ENCODE measurements around the gene OR6C3. TPM values are rescaled to one million over a fixed set of nuclear protein-coding genes. Genes with fewer than 3 reads are reported as not detected.
"Not testable (repeated sequence)": the region's sequence is repeated elsewhere in the genome, so short reads cannot be mapped to it uniquely, and the experiment has no call there.

Gene OR6C3
- total RNA-seq, 1 experiment from 2014 or later, result not detected

DNA sequence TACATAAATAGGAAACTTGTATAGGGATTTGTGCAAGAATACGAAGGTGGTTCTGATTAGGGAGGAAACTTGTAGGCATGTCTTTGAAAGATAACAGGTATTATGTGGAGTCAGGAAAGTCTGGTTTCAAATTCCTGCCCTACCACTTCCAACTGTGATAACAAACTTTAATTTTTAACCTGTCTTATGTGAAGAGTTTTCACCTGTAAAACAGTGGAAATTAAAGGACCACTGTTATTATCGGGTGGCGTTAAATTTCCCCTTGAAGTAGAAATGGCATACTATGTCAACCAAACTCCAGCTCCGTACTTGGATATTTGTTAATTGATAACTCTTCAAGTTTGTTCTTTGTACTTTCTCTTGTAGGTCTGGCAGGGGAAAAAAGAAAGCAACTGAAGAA lies 10.3 kb upstream of the OR6C3 start:
- Histone ChIP-seq H2AFZ (ENCODE audit: low read length) (no peak overlapping the region), H3K4me2 (ENCODE audit: insufficient read depth, insufficient read length, low read length) (no peak overlapping the region), H2BK20ac (ENCODE audit: low read depth, low read length, poor library complexity, severe bottlenecking) (no peak overlapping the region), H2BK15ac (ENCODE audit: low read depth, low read length) (no peak overlapping the region), H2AK5ac (ENCODE audit: insufficient read length, low read length) (no peak overlapping the region), H3K14ac (ENCODE audit: insufficient read depth, low read length) (no peak overlapping the region), H3K4me1 (ENCODE audit: insufficient read depth, low read length) (no peaks in the 10 kb centered on the region), H3K18ac (ENCODE audit: insufficient read length, low read depth, low read length) (no peak overlapping the region), H2BK5ac (ENCODE audit: insufficient read length, low read length) (no peak overlapping the region), H4K5ac (ENCODE audit: insufficient read length, low read depth, low read length) (no peak overlapping the region), H3K27ac (ENCODE audit: insufficient read length, low read depth, low read length) (no peak overlapping the region), H3K9ac (ENCODE audit: extremely low read depth, insufficient read length, low read length) (no peak overlapping the region), H4K91ac (ENCODE audit: insufficient read length, low read depth, low read length) (no peak overlapping the region), H3K27me3 (ENCODE audit: insufficient read depth, low read length) (no peaks in the 10 kb centered on the region), H4K20me1 (ENCODE audit: control insufficient read depth, insufficient read depth, insufficient read length) (no peaks in the 10 kb centered on the region), H2BK120ac (ENCODE audit: low read depth, low read length, poor library complexity, severe bottlenecking) (no peak overlapping the region), H3K23ac (ENCODE audit: insufficient read length, low read depth, low read length) (no peak overlapping the region), H3K79me1 (ENCODE audit: insufficient read depth, low read depth, low read length, poor library complexity, severe bottlenecking) (no peaks in the 10 kb centered on the region), H2BK12ac (ENCODE audit: insufficient read length, low read depth, low read length) (no peak overlapping the region), H4K8ac (replicated peaks; ENCODE audit: insufficient read length, low read depth, low read length) (no peak overlapping the region), H3K56ac (ENCODE audit: insufficient read length, low read depth, low read length) (no peak overlapping the region), H3K4ac (ENCODE audit: low read depth, low read length) (no peak overlapping the region), H3T11ph (ENCODE audit: low read length) (no peak overlapping the region), H3K79me2 (ENCODE audit: insufficient read depth, low read length) (no peaks in the 10 kb centered on the region), H3K9me3 (ENCODE audit: control insufficient read depth, low read depth, low read length) (no peaks in the 10 kb centered on the region), H3K23me2 (ENCODE audit: insufficient read length, low read depth, low read length, poor library complexity, severe bottlenecking) (no peaks in the 10 kb centered on the region)
- no peak overlapping the region for H3K4me3 Mint-ChIP-seq
- no peak for DNase-seq
- peaks cover 0 to 5% (median 4%) of the 10 kb centered on the region in 3 experiments; a peak in 3 of 7 replicates for H3K36me3 Mint-ChIP-seq (ENCODE audit: insufficient read depth in 1 of 3, low read depth in 3 of 3)
- TF ChIP-seq, protein P1, sequence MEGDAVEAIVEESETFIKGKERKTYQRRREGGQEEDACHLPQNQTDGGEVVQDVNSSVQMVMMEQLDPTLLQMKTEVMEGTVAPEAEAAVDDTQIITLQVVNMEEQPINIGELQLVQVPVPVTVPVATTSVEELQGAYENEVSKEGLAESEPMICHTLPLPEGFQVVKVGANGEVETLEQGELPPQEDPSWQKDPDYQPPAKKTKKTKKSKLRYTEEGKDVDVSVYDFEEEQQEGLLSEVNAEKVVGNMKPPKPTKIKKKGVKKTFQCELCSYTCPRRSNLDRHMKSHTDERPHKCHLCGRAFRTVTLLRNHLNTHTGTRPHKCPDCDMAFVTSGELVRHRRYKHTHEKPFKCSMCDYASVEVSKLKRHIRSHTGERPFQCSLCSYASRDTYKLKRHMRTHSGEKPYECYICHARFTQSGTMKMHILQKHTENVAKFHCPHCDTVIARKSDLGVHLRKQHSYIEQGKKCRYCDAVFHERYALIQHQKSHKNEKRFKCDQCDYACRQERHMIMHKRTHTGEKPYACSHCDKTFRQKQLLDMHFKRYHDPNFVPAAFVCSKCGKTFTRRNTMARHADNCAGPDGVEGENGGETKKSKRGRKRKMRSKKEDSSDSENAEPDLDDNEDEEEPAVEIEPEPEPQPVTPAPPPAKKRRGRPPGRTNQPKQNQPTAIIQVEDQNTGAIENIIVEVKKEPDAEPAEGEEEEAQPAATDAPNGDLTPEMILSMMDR (conservative IDR thresholded peaks at IDR 0.05), result no peak
- H3K4me1 Mint-ChIP-seq, result no peaks in the 10 kb centered on the region
- H3K27ac Mint-ChIP-seq, result no peak overlapping the region
- no peaks in the 10 kb centered on the region for H3K27me3 Mint-ChIP-seq (ENCODE audit: low read depth)
- no peaks in the 10 kb centered on the region; a peak in 3 of 5 replicates for H3K9me3 Mint-ChIP-seq
- no CpG with 5 or more reads among the region's 4 CpGs for WGBS (ENCODE audit: extremely low coverage, insufficient read length, low lambda C conversion rate)

DNA sequence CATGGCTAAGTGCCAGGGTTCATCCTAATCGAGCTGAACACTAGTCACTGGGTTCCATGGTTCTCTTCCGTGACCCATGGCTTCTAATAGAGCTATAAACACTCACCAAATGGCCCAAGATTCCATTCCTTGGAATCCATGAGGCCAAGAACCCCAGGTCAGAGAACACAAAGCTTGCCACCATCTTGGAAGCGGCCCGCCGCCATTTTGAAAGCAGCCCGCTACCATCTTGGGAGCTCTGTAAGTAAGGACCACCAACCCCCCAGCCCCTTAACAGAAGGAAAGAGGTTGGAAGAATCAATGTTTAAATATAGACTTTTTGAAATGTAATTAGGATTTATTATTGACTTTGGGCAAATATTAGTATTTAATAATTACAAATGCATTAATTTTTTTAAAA lies 4.7 kb upstream of the OR6C3 start:
- not testable (repeated sequence) for H3K27me3 Mint-ChIP-seq (ENCODE audit: low read depth); H3K4me3 Mint-ChIP-seq; DNase-seq; H4K5ac ChIP-seq (ENCODE audit: insufficient read length, low read depth, low read length); H3K27ac Mint-ChIP-seq; H3K9ac ChIP-seq (ENCODE audit: extremely low read depth, insufficient read length, low read length); H3K4me2 ChIP-seq (ENCODE audit: insufficient read depth, insufficient read length, low read length); H3K9me3 ChIP-seq (ENCODE audit: control insufficient read depth, low read depth, low read length); H2AFZ ChIP-seq (ENCODE audit: low read length); H3K79me2 ChIP-seq (ENCODE audit: insufficient read depth, low read length); H4K91ac ChIP-seq (ENCODE audit: insufficient read length, low read depth, low read length); H2BK15ac ChIP-seq (ENCODE audit: low read depth, low read length); H3K14ac ChIP-seq (ENCODE audit: insufficient read depth, low read length); H4K8ac ChIP-seq (replicated peaks; ENCODE audit: insufficient read length, low read depth, low read length); H3K23ac ChIP-seq (ENCODE audit: insufficient read length, low read depth, low read length); H3T11ph ChIP-seq (ENCODE audit: low read length); H3K4ac ChIP-seq (ENCODE audit: low read depth, low read length); H3K56ac ChIP-seq (ENCODE audit: insufficient read length, low read depth, low read length); H3K18ac ChIP-seq (ENCODE audit: insufficient read length, low read depth, low read length); H3K36me3 Mint-ChIP-seq (ENCODE audit: insufficient read depth in 1 of 3, low read depth in 3 of 3); H4K20me1 ChIP-seq (ENCODE audit: control insufficient read depth, insufficient read depth, insufficient read length); H2BK5ac ChIP-seq (ENCODE audit: insufficient read length, low read length); H3K79me1 ChIP-seq (ENCODE audit: insufficient read depth, low read depth, low read length, poor library complexity, severe bottlenecking); H3K27me3 ChIP-seq (ENCODE audit: insufficient read depth, low read length); H2BK20ac ChIP-seq (ENCODE audit: low read depth, low read length, poor library complexity, severe bottlenecking); H2BK12ac ChIP-seq (ENCODE audit: insufficient read length, low read depth, low read length); H3K4me1 ChIP-seq (ENCODE audit: insufficient read depth, low read length); H3K23me2 ChIP-seq (ENCODE audit: insufficient read length, low read depth, low read length, poor library complexity, severe bottlenecking); H3K27ac ChIP-seq (ENCODE audit: insufficient read length, low read depth, low read length); H2AK5ac ChIP-seq (ENCODE audit: insufficient read length, low read length); H2BK120ac ChIP-seq (ENCODE audit: low read depth, low read length, poor library complexity, severe bottlenecking); H3K9me3 Mint-ChIP-seq
- WGBS (ENCODE audit: extremely low coverage, insufficient read length, low lambda C conversion rate), result no CpG with 5 or more reads among the region's 6 CpGs
- peaks cover 6 to 10% of the 10 kb centered on the region in 2 experiments for H3K4me1 Mint-ChIP-seq

Data from H9 (cell line).